ENCODE measurements around the gene DUOX1. TPM values are rescaled to one million over a fixed set of nuclear protein-coding genes. Genes with fewer than 3 reads are reported as not detected.

DUOX1 gene
- total RNA-seq, 3 donors from 2014 or later, result 0.43 to 1.7 (median 0.70) TPM

DNA sequence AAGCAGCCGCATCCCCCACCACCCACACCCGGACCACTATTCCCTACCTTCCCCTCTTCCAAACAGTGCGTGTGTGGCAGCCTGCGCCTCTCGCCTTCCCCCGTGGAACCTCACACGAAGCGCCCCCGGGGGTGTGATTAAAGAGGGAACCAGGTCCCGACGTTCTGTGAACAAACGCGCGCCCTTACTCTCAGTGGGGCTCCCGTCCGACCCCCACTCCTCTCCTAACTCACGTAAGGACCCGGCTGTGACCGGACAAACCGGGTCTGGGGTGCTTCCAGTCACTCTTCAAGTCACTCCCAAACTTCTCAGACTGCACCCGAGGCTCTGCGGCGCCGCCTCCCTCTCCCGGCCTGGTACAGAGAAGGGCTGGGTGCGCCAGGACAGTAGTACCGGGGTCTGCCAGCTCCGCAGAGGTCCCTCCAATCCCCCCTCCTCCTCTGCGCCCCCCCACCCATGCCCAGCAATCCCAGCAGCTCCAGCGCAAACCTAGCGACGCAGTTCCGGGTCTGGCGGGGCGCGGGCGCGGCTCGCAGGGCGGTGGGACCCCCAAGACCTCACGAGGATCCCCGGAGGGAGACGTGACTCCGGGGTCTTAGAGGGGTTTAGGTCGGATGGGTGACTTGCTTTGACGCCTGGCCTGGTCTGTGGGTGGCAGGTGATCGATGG lies 689 bp upstream of the DUOX1 start:
- intact Hi-C loops (cut with DNase I, micrococcal nuclease), result no loop called here
- Histone ChIP-seq H3K4me3 (no peak overlapping the region), H3K36me3 (ENCODE audit: low read depth) (no peaks in the 10 kb centered on the region), H3K4me1 (ENCODE audit: low read depth) (peaks cover 11% of the 10 kb centered on the region), H3K9me3 (no peaks in the 10 kb centered on the region)
- TF ChIP-seq, protein P1, sequence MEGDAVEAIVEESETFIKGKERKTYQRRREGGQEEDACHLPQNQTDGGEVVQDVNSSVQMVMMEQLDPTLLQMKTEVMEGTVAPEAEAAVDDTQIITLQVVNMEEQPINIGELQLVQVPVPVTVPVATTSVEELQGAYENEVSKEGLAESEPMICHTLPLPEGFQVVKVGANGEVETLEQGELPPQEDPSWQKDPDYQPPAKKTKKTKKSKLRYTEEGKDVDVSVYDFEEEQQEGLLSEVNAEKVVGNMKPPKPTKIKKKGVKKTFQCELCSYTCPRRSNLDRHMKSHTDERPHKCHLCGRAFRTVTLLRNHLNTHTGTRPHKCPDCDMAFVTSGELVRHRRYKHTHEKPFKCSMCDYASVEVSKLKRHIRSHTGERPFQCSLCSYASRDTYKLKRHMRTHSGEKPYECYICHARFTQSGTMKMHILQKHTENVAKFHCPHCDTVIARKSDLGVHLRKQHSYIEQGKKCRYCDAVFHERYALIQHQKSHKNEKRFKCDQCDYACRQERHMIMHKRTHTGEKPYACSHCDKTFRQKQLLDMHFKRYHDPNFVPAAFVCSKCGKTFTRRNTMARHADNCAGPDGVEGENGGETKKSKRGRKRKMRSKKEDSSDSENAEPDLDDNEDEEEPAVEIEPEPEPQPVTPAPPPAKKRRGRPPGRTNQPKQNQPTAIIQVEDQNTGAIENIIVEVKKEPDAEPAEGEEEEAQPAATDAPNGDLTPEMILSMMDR (IDR thresholded peaks at IDR 0.05), result no peak
- no peak for DNase-seq
- peak; percentile 18 for ATAC-seq

DNA sequence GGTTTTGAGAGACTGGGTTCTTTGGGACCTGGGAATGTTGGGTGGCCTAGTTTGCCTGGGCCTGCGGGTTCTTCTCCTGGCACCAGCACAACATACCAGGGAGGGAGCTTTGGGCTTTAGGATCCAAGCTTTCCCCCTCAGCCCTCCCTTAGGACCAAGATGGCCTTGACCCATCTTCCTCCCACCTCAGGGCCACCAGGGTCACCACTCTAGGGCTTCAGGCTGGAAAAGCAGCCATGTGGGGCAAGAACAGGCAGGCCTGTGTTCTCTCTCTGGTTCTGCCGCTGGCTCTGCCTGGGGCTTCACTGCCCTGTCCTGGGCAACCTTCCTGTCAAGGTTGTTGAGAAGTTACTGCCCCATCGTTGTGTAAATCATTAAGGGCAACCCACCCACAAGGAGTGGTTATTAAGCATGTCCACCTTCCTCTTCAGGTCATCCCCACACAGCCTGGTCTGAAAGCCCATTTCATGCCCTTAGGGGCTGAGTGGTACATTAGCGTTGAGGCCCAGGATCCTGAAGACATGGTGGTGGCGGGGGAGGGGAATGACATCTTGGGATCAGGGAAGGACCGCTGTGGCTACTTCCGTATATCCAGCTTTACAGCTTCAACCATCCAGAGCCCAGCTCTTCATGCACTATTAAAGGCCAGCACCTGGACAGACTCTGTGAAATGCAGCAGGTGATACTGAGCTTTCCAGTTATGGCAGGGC lies 652 bp downstream of the DUOX1 start:
- Histone ChIP-seq H3K4me1 (ENCODE audit: low read depth) (peaks cover 18% of the 10 kb centered on the region), H3K4me3 (no peak overlapping the region), H3K9me3 (no peaks in the 10 kb centered on the region), H3K36me3 (ENCODE audit: low read depth) (no peaks in the 10 kb centered on the region)
- TF ChIP-seq, protein P1 (IDR thresholded peaks at IDR 0.05), result no peak
- ATAC-seq (no peak), DNase-seq (no peak)
- intact Hi-C loops (cut with DNase I, micrococcal nuclease), result no loop called here

DNA sequence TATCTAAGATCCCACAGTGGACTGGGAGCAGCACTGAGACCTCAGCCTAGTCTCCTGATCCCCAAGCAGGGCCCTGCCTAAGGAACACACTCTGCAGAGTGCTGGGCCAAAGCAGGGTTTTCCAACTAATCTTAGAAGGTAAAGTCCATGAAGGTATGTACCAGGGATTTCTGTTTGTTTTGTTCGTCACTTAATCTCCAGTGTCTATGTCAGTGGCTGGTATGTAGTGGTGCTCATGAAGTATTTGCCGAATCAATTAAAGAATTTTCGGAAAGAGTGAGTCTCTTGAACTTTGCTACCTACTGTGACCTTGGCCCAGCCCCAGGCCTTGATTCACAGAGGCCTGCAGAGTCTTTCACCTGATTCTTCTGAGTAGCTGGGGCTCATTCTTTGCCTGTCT lies 1.7 kb downstream of the DUOX1 start:
- Histone ChIP-seq H3K4me3 (no peak overlapping the region), H3K9me3 (no peaks in the 10 kb centered on the region), H3K4me1 (ENCODE audit: low read depth) (peaks cover 18% of the 10 kb centered on the region), H3K36me3 (ENCODE audit: low read depth) (no peaks in the 10 kb centered on the region)
- TF ChIP-seq, protein P1 (IDR thresholded peaks at IDR 0.05), result no peak
- ATAC-seq, result no peak
- intact Hi-C loops (cut with DNase I, micrococcal nuclease), result no loop called here
- DNase-seq, result no peak

DNA sequence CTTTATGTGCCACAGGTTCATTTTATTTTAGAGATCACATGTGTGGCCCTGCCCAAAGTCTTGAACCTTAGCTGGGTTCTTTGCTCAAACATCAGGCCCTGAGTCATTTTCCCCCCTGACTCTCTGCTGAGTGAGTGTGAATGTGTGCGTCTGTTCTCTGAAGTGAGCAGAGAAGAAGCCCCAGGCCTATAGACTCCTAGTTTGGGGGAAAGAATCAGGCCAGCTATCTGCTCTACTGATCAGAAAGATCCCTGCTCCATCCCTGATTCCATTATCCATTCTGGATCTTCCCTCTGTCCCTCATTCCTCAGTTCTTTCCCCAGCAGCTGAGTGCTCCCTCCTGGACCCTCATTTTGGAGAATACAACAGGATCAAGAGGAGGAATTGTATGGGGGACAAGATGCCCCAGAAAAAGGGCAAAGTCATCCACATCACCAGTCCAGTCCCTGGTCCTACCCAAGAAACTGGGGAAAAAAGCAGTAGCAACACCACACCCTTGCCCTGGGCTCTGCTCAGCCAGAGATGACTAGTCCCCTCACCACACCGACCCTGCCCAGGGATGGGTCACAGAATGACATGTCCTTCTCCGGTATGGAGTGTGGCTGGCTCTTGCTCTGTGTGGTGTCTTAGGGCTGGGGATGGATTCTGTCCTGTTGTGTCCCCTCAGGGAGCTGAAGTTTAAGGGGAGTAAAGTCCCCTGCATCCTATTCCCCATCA lies 3.2 kb downstream of the DUOX1 start:
- TF ChIP-seq, protein P1 (IDR thresholded peaks at IDR 0.05), result no peak
- intact Hi-C loops (cut with DNase I, micrococcal nuclease), result no loop called here
- DNase-seq (no peak), ATAC-seq (no peak)
- H3K36me3 ChIP-seq (ENCODE audit: low read depth), result no peaks in the 10 kb centered on the region
- H3K4me1 ChIP-seq (ENCODE audit: low read depth), result peaks cover 18% of the 10 kb centered on the region
- H3K4me3 ChIP-seq, result no peak overlapping the region
- H3K9me3 ChIP-seq, result no peaks in the 10 kb centered on the region

DNA sequence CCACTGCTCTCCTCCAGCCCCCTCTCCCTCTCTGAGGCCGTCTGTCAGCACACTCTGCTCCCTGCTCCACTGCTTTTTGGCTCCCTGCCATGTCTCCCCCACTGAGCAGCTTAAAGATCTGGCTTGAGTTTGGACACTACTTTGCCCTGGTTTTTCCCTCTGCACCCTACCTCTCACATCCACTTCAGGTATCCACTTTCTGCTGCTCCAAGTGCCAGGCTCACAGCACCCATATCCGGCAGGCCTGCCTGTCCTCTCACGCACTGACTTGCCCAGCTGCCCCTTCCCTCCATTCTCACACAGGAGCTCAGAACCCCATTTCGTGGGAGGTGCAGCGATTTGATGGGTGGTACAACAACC lies 3.7 kb downstream of the DUOX1 start:
- DNase-seq (no peak), ATAC-seq (no peak)
- TF ChIP-seq, protein P1 (IDR thresholded peaks at IDR 0.05), result no peak
- Histone ChIP-seq H3K9me3 (no peaks in the 10 kb centered on the region), H3K36me3 (ENCODE audit: low read depth) (no peaks in the 10 kb centered on the region), H3K4me3 (no peak overlapping the region), H3K4me1 (ENCODE audit: low read depth) (peaks cover 18% of the 10 kb centered on the region)
- intact Hi-C loops (cut with DNase I, micrococcal nuclease), result no loop called here
